Choroid plexus epithelial cell (primary cell): ENCODE measurements around the gene KAZALD1.
A peak's percentile ranks its signal among the peaks of the same experiment; 100 is the strongest.

Experiments
- DNase-seq: peaks from one replicate; pipeline ENCODE4 v3.0.0-alpha.2; 2010; ENCODE audit warnings: low read depth
- H3K4me3 ChIP-seq: 2 replicates; pipeline ENCODE4 v1.5.1; 2011; ENCODE audit warnings: low read depth, mild to moderate bottlenecking, control low read depth, low read length, moderate library complexity
- CTCF ChIP-seq: conservative IDR thresholded peaks from 2 replicates; pipeline ENCODE4 v1.5.1; 2011; ENCODE audit warnings: low read depth, mild to moderate bottlenecking, control low read depth, inconsistent platforms, low read length, moderate library complexity

KAZALD1 gene

DNA sequence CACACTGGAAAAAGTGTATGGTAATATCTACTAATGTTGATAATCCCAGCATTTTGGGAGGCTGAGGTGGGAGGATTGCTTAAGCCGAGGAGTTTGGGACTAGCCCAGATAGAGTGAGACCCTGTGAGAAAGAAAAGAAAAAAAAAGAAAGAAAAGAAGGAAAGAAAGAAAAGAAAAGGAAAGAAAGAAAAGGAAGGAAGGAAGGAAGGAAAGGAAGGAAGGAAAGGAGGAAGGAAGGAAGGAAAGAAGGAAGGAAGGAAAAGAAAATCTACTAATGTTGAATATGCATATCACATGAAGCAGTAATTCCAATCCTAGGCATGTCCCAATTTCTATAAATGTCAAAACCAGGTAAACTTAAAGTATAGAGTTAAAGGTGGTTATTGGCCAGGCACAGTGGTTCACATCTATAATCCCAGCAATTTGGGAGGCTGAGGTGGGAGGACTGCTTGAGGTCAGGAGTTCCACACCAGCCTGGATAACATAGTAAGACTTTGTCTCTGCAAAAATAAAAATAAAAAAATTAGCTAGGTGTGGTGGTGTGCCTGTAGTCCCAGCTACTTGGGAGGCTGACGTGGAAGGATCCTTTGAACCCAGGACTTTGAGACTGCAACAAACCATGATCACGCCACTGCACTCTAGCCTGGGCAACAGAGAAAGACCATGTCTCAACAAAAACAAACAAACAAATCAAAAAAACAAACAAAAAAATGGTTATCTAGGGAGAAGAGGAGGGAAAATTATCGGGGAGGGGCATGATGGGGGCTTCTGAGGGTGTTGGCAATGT lies 5.2 kb upstream of the KAZALD1 start:
- TF ChIP-seq CTCF, result no peak
- no peak overlapping the region for H3K4me3 ChIP-seq
- DNase-seq, result no peak

- peak overlapping the region; percentile 92 for H3K4me3 ChIP-seq
- DNase-seq, result peak; percentile 95
- TF ChIP-seq CTCF, result peak; percentile 92
Observed at GRCh38 chr10:101060036-101060950, 1.5 kb upstream of the KAZALD1 start.

GRCh38 chr10:101060951-101061623 lies 702 bp upstream of the KAZALD1 start:
- peak; percentile 91 for DNase-seq
- TF ChIP-seq CTCF, result no peak
- H3K4me3 ChIP-seq, result peak overlapping the region; percentile 92

- peak; percentile 51 for DNase-seq
- peak overlapping the region; percentile 92 for H3K4me3 ChIP-seq
- TF ChIP-seq CTCF, result peak; percentile 33
Observed at GRCh38 chr10:101062232-101063049, 652 bp downstream of the KAZALD1 start.

DNA sequence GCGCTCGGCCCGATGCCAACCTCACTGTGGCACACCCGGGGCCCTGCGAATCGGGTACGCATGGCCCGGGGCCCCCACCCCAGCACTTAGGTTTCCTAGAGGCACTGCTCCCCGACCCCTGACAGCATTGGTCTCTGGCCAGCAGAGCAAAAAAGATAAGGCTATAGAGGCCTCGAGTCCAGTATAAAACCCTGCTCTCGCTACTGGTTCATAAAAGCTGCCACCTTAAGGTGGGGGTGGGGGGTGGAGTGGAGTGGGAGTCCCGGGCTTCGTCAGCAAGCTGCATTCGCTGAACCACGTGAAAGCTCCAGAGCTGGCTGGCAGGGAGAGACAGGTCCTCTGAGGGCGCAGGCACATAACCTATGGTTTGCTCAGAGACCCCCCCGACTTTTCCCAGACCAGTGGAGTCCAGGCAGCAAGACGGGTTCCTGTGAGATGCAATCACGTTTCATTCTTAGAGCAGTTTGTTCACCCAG lies 1.3 kb downstream of the KAZALD1 start:
- DNase-seq, result no peak
- no peak for TF ChIP-seq CTCF

DNA sequence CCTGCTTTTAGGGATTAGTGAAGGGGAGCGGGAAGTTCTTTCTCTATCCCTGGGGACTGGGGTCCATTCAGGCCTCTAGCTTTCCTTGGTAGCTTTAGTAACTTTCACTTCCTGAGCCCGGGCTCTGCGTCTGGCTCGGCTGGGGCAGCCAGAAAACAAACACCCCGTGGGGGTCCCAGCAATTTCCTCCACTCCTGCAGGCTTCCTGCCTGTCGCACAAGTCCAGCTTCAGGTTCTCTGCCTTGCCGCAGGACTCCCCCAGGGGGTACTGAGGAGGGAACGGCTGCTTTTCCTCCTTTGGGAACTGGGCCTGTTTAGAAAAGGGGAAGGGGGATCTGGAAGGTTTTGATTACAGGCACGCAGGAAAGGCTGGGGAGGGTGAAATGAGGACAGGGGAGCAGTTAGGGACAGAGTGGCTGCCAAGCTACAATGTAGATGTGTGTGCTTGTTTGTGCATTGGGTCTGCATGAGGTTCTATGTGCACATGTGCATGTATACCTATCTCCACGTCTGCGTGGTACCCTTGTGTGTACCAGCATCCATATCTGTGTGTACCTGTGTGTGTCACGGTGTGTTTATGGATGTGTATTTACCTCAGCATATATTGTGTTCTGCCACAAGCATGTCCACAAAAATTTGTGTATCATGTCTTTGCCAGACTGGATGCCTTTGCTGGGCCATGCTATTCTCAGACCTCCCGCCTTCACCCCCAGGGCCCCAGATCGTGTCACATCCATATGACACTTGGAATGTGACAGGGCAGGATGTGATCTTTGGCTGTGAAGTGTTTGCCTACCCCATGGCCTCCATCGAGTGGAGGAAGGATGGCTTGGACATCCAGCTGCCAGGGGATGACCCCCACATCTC lies 2.0 kb downstream of the KAZALD1 start:
- no peak for TF ChIP-seq CTCF
- DNase-seq, result no peak
- H3K4me3 ChIP-seq, result no peak overlapping the region

More for the DNA sequence above, 1.3 kb downstream of the KAZALD1 start:
- no peak overlapping the region for H3K4me3 ChIP-seq
